ENCODE measurements around the gene HNRNPF.
"Not testable (repeated sequence)": the region's sequence is repeated elsewhere in the genome, so short reads cannot be mapped to it uniquely, and the experiment has no call there.

Gene HNRNPF

DNA sequence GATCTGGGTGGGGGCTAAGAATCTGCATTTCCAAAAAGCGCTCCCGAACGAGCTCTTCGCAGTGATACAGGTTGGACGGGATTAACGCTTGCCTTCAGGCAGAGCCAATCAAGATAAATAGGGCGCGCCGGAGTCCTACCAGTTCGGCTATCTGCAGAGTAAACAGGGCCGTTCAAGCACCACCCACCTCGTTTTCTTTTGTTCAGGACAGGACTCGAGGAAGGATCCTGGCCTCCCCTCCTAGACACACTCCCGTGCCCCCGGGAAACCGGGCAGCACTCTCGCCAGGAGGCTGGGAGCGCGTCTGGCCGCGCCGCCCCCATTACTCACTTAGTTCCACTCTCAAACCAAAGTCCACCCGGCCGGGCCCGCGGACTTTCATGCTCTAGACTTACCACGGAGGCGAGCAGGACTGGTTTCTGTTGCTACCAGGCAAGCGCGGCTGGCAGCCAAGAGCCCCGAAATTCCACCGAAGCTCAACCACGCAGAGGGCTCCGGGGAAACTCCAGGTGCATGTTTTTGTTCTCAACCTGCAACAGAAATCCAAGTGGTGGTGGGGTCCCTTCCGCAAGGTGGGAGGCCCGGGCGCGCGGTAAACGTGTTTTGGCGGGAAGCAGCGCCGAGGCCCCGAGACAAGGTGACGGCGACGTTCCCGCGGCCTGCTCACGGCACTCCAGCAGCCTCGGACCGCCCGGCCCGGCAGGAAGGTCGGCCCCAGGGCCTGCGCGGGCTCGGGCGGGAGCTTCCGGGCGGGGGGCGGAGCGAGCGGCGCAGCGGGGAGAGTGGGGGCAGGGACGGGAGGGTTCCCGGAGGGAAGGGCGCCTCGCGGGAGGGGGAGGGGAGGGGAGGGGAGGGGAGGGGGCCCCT, 12.7 kb downstream of the HNRNPF start:
- DNase-seq (ENCODE audit: low read depth in 2 of 2) = peak in 1 of 2 donors; percentile 33

DNA sequence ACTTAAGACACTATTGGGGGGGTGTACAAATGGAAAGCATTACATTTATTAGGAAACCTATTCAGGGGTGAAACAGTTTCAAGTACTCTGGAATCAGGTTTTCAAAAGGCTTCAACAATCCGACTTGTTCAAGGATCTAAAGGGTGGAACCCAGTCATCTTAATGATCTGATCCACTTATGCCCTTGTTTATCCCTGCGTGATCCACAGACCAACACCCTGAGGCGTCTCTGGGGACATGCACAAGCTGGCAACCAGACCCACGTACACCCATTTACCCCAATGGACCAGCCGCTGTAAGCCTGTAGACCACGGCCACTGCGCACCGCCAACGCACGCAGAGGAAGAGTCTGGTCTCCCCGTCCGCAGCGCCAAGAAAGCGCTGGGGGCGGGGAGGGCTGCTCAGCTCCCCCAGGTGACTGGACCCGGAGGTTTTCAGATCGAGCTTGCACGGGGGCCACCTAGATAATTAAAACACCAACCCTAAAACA, 13.4 kb downstream of the HNRNPF start:
- DNase-seq (ENCODE audit: low read depth in 2 of 2) = no peak

DNA sequence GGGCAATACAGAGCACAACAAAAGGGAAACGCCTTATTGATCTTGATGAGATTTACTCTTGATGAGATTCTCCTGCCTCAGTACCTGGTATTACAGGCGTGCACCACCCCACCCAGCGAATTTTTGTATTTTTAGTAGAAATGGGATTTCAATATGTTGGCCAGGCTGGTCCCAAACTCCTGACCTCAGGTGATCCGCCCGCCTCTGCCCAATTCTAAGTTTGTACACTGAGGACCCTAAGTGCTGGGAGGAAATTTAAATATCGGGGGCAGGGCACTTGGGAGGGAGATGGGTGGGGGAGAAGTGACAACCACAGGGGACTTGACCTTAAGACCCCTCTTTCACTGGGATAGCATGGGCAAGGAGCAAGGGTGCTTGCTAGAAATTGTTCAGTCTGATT, 14.1 kb downstream of the HNRNPF start:
- no peak for DNase-seq (ENCODE audit: low read depth in 2 of 2)

DNA sequence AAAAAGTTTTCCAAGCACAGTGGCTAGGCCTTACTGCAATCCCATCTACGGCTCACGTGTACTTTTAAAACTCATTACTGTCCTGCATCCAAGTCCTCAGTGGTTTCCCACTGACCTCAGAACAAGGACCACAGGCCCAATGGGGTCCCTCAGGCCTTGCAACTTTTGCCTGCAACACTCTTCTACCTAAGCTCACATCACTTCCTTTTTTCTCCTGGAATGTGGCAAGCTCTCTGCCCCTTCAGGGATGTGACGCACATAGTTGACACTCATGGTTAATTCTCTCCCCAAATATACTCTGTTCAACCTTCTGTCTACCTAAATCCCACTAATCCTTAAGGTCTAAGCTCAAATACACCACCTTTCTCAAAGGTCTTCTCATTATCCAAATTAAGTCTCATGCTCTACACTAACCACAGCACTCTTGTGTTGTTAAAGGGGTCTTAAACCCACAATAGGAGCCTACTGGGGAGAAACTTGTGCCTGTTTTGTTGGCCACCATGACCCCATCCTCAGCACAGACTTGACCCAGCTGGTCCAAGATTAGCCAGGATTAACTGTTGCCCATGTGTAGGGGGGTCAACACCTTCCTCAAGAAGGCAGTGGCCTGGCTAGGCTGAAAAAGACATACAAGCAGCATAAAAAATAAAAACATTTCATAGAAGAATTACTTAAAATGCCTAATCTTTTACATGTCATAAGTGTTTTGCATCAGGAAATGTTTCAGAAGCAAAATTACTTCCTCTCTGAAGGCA, 15.2 kb downstream of the HNRNPF start:
- DNase-seq (ENCODE audit: low read depth in 2 of 2) = no peak

DNA sequence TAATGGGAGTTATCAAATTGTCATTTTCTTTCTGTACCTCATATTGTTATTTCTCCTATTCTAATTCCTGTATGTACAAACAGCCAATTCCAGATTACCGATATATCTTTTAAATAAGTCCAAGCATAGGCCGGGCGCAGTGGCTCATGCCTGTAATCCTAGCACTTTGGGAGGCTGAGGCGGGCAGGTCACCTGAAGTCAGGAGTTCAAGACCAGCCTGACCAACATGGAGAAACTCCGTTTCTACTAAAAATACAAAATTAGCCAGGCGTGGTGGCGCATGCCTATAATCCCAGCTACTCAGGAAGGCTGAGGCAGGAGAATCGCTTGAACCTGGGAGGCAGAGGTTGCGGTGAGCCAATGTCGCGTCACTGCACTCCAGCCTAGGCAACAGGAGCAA, 15.8 kb downstream of the HNRNPF start:
- not testable (repeated sequence) for DNase-seq (ENCODE audit: low read depth in 2 of 2)

DNA sequence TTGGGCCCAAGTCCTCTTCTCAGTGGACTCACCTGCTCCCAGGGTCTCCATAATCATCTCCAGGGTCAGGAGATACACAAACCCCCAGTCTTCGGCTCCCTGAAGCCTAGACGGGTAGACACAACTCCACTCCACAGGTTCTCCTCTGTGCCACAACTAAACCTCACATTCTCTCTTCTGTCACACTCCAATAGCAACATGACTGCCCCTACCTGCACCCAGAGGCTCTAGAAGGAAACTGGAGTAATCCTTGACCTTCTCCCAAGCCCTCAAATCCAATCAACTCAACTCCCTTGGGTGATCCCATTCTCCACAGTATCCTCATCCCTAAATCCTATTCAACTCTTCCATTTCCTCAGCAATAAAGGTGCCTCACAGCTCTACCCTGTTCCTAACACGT, 16.2 kb downstream of the HNRNPF start:
- DNase-seq (ENCODE audit: low read depth in 2 of 2) = no peak

DNA sequence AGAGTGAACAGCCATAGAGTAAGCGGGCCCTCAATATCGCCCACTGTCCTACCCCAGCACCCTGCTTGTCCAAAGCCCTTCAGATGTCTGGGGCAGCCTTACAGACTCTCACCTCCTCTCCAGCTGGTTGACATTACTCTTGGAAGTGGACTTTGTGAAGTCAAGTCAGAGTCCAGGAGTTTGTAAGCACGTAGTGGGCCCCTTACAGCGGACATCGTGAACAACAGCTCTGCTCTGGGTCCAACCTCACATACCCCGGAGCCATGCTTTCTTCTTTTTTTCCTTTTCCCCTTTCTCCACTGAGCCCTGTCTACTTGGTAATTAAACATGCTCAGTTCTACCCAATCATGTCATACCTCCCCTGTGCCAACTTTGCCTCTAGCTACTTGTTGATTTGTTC, 17.5 kb downstream of the HNRNPF start:
- DNase-seq (ENCODE audit: low read depth in 2 of 2) = no peak

DNA sequence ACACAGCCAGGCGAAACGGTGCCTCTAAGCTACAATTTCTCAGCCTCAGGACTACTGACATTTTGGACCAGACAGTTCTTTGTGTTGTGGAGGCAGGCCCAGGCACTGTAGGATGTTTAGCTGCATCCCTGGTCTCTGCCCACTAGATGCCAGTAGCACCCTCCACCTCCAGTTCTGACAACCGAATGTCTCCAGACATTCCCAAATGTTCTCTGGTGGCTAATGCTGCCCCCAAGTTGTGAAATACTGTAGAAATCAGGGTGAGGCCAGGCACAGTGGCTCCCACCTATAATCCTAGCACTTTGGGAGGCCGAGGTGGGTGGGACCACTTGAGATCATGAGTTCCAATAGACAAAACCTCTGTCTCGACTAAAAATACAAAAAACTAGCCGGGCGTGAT, 18.2 kb downstream of the HNRNPF start:
- no peak for DNase-seq (ENCODE audit: low read depth in 2 of 2)

DNA sequence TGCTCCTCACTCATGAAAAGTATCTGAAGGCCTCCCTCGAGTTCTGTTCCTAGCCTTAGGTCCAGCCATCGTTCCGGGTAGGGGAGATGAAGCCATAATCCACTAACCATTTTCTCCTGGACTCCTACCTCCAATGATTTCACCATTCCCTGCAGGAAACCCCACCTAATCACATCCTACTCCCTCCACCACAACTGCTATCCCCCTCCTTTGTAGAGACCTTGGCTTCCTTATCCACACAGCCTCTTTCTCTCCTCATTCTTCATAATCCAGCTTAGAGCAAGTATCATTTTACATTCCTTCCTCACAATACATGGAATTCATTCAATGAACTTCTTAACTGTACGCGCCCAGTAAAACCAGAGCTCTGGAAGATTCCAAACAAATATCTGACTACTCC, 18.7 kb downstream of the HNRNPF start:
- no peak for DNase-seq (ENCODE audit: low read depth in 2 of 2)

DNA sequence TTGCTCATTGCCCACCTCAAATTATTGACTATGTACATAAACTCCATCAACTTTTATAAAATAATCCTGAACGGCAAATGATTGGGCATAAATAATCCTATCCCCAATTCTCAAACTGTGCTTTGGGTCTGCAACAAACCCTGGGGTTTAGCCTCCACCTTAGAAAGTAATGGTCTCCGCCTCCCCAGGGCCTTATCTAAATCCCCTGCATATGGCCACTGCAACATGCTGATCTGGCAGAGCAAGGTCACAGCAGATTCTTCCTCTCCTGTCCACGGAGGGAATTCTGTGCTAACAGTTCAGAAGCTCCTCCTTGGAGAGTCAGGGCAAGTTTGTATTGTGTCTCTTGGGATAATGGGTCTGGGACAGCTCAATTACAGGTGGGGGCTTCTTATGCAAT, 19.1 kb downstream of the HNRNPF start:
- DNase-seq (ENCODE audit: low read depth in 2 of 2) = no peak

DNA sequence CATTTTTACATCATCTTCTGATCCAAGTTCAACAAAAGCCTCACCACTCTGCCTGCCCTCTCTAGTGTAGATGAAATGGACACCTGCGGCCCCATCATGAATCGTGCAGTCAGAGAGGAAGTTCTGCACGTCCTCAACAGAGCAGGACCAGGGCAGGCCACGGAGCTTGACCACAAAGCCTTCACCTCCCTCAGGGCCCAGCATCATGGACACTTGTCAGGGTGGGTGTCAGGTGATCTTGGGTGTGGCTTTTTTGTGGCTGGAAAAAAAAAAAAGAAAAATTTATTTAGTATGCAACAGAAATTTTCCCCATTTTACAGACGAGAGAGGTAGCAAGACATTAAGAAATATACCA, 21.3 kb downstream of the HNRNPF start:
- DNase-seq (ENCODE audit: low read depth in 2 of 2) = no peak

DNA sequence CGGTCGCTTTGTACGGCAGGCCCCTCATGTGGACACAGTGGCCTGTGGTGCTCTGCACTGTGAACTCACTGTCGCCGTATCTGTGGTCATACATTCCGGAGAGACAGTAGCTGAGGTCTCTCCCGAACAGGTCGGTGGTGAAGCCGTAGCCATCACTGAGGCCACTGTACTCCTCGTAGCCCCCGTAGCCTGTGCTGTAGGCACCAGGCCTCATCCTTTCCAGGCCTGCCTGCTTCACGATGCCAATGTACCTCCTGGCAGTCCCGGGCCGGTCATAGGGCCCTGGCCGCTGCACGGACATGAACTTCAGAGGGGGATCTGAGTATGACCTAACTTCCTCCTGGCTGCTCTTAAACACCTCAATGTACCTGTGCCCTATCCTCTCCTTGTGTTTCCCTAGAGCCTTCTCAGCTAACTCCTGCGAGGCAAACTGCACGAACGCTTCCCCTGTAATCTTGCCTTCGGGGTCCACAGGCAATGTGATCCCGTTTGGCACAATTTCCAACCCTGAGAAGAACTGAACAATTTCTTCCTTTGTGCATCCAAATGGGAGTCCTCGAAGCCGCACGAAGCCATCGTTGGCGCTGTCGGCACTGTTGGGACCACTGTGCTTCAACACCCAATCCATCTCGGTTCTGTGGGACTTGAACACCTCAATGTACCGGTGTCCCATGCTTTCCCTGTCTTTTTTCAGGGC, 21.9 kb downstream of the HNRNPF start:
- no peak for DNase-seq (ENCODE audit: low read depth in 2 of 2)

DNA sequence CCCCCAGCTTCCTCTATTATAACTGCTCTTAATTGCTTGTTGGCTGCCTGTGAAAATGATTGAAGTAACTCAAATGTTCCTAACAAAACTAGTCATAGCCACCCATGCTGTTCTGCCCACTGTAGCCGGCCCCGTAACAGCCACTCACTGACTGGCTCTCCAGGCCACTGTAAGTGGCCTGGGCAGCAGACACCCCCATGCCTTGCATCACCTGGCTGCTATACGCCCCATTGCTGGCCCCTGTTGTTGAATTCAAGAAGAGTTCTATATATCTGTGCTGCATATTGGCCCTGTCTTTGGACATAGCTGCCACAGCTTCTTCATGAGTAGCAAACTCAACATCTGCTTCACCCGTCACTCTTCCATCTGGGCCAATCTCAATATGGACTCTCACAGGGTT, 22.4 kb downstream of the HNRNPF start:
- DNase-seq (ENCODE audit: low read depth in 2 of 2) = no peak

DNA sequence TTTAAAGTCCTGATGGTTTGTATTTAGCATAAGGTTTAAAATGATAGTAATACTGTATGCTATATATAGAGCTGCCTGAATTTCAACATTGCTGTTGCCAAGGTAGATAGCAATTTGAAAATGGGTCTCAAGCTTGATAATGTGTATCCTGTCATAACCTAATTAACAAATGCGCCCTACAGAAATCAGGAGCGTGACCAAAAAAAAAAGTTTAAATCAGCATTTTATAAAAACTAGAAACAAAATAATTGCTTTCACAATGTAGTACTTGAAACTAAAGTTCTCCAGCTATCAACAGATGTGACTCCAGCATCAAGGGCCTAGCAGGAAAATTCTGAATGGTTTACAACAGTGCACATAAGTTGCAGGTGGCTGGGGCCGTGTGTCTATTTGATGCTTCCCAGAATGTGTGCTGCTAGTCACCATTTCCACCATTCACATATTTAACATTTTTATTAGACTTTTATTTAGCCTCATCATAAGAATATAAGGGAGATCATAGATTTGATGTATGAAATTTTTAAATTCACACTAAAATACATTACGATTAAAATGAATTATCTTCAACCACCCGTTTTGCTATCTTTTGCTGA, 23.5 kb downstream of the HNRNPF start:
- DNase-seq (ENCODE audit: low read depth in 2 of 2) = no peak

DNA sequence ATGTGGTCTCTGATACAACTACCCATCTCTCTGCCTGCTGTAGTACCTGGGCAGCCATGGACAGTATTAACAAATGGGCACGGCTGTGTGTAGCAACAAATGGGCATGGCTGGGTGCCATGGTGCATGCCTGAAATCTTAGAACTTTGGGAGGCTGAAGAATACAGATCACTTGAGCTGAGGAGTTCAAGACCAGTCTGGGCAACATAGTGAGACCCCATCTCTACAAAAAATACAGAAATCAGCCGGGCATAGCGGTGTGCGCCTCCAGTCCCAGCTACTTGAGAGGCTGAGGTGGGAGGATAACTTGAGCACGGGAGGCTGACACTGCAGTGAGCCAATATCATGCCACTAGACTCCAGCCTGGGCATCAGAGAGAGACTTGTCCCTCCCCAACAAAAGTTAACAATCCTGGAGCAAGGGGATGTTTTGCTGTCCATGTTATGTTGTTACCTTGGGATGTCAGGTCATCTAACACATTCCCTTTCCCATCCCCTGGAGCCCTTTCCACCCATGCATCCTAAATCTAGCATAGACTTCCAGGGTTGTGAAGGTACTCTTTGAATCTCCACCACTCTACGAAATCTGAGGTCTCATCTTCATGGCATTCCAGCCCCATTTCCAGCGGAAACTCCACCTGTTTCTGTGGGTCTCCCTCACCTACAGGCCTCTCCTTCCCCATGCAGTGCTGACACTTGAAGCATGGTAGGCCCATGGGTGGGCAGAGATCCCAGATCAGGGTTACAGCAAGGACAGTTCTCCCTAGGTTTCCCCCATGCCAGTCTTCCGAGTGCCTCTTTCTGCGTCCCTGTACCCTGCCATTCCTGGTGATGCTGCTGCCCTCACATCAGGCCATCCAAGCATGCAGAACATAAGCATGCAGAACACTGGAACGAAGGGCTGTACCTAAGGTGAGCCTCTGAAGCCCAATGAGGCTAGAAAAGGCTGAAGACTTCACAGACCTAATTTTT, 24.4 kb downstream of the HNRNPF start:
- no peak for DNase-seq (ENCODE audit: low read depth in 2 of 2)

DNA sequence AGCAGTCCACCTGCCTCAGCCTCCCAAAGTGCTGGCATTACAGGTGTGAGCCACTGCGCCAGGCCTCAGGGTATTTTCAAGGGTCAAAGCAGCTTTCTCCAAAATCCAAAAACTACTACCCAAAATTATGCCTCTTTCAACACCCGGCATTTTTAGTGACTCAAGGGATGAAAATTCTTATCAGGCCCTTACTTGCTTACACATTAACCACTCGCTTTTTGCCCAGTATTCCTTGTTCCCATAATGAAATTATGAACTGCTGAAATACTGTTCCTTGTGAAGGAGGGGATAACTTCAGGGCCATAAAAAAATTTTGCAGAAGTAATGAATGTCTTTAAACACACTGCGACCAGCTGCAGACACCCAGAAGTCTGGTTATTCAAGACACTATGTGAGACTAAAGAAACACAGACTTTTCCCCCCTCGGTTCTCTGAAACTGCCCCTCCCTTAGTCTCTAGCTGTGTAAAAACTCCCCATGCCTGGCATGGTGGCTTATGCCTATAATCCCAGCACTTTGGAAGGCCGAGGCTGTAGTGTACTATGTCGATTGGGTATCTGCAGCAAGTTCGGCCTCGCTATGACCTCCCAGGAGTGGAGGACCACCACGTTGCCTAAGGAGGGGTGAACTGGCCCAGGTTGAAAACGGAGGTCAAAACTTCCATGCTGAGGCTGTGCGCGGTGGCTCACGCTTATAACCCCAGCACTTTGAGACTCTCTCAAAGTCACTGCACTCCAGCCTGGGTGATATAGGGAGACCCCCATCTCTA, 25.6 kb downstream of the HNRNPF start:
- DNase-seq (ENCODE audit: low read depth in 2 of 2) = no peak

DNA sequence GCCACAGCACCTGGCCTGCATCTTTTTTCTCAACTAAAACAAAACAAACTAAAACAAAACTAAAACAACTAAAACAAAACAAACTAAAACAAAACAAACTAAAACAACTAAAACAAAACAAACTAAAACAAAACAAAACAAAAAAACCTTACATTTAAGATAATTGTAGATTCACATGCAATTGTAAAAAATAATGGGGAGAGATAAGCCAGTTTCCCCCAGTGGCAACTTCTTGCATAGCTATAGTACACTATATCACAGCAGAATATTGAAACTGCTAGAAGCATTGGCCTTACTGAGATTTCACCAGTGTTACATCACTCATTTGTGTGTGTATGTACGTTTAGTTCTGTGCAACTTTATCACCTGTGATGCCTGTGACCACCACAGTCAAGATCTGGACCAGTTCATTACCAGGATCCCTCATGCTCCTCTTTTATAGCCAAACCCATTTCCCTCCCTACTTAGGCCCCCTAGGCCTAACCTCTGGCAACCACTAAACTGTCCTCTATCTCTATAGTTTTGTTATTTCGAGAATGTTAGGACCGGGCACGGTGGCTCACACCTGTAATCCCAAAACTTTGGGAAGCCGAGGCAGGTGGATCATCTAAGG, 28.3 kb downstream of the HNRNPF start:
- DNase-seq (ENCODE audit: low read depth in 2 of 2) = no peak

DNA sequence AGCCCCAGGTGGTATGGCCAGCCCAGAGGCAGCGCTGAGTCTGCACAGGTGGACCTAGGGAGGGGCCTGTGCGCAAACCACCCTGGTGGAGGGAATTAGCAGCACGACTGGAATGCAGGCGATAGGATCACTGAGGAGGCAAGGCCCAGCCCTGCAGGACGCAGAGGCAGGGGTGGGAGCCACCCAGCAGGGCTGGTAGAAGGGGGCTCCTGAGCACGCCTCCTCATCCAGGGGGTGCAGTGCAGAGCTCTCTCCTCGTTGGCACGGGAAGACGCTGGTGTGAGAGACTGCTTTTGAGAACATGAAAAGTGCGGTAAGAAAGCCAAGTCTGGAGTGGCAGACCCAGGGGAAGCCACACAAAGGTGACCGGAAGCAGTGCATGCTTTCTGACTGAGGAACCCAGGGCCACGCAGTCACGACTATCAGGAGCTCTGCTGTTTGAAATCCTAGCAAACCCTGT, 31.5 kb downstream of the HNRNPF start:
- no peak for DNase-seq (ENCODE audit: low read depth in 2 of 2)

DNA sequence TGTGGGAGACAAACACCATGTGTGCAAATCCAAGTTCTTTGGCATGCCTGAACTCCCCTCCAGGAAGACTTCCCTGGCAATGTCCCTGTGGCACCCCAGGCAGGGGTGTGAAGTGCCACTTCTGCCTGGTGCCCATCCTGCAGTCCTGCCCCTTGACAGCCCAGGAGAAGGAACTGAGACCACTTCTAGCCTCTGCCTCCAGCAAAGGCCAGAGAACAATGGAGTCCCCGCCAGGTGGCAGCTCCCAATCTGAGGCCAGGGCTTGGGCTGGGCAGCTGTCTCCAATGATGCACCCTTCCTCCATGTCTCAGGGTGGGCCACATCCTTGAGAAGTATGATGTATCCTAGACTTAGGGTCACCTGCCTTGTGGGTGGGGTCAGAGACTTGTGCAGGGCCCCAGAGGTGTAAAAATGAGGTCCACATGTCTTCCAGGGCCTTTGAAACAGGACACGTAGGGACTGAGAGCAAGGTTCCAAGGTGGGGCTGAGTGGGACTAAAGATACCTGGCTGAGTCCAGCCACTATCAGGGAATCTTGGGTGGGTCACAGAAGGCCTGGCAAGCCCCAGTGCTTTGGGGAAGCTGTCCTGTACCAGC, 32.1 kb downstream of the HNRNPF start:
- DNase-seq (ENCODE audit: low read depth in 2 of 2) = no peak

Data from activated CD8-positive, alpha-beta memory T cell treated with anti-CD3 and anti-CD28 coated beads for 4 hours (primary cell).